ENCODE results near the gene FFAR1. TPM values are rescaled to one million over a fixed set of nuclear protein-coding genes. Genes with fewer than 3 reads are reported as not detected.

The FFAR1 gene
- total RNA-seq, 2 donors from 2014 or later: 0.42 to 0.54 TPM

DNA sequence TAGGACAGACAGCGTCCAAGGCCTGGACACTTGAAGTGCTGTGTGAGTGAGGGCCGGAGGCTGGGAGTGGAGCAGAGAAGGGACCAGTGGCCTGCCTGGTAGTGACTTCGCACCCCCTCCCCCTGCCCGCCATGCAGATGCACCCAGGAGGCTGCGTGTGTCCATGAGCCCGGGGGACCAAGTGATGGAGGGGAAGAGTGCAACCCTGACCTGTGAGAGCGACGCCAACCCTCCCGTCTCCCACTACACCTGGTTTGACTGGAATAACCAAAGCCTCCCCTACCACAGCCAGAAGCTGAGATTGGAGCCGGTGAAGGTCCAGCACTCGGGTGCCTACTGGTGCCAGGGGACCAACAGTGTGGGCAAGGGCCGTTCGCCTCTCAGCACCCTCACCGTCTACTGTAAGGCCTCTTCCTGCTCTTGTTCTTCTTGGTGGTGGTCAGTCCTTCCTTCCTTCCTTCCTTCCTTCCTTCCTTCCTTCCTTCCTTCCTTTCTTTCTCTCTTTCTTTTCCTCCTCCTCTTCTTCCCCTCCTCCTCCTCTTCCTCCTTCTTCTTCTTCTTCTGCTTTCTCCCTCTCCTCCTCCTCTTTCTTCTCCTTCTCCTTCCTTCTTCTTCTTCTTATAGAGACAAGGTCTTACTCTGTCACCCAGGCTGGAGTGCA is 6.0 kb upstream of the FFAR1 start:
- no peaks in the 10 kb centered on the region for H3K9me3 Mint-ChIP-seq
- peaks cover 13% of the 10 kb centered on the region for H3K4me1 Mint-ChIP-seq
- H3K4me3 Mint-ChIP-seq: no peak overlapping the region
- ATAC-seq (replicated peaks): no peak
- no peaks in the 10 kb centered on the region for H3K36me3 Mint-ChIP-seq (ENCODE audit: low read depth)
- peaks cover 9% of the 10 kb centered on the region for H3K27me3 Mint-ChIP-seq
- H3K27ac Mint-ChIP-seq: peak overlapping the region; percentile 25

DNA sequence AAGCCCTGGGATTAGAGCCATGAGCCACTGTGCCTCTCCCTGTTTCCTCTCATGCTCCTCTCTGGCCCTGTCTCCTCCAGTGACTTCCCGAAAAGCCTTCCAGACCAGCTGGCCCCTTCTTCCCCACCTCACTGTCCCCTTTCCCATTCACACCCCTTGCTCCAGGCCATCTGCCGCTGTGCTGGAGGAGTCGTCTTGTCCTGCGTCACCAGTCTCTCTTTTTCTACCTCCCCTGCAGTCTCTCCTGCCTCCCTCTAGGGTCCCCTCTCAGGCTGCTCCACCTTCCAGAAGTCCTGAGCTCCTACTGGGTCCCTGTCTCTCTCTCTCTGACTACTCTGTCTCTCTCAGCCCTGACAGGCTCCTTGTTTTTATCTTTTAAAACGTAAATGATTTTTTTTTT is 5.3 kb upstream of the FFAR1 start:
- Mint-ChIP-seq H3K4me3 (no peak overlapping the region), H3K36me3 (ENCODE audit: low read depth) (no peaks in the 10 kb centered on the region), H3K4me1 (peaks cover 18% of the 10 kb centered on the region), H3K9me3 (no peaks in the 10 kb centered on the region), H3K27ac (peak overlapping the region; percentile 25), H3K27me3 (peaks cover 9% of the 10 kb centered on the region)
- no peak for ATAC-seq (replicated peaks)

DNA sequence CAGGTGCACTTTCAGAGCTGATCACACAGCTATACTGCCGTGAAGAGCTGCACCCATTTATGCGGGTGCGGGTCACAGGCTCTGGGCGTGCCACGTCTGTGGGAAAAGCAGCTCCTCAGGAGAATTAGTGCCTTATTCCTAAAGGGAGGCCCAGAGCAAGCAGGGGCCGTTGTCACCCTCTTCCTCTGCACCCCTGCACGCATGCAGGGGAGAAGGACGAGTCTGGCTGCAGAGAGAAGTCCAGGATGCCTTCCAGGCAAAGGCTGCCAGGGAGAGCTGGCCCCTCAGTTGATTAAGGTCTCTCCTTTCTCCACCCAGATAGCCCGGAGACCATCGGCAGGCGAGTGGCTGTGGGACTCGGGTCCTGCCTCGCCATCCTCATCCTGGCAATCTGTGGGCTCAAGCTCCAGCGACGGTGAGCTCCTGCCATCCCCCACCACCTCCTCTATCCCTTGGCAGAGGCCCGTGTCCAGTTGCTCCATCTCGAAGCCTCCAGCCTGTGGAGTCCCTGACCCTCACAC is 3.1 kb upstream of the FFAR1 start:
- H3K9me3 Mint-ChIP-seq: no peaks in the 10 kb centered on the region
- peaks cover 11% of the 10 kb centered on the region for H3K27me3 Mint-ChIP-seq
- peaks cover 26% of the 10 kb centered on the region for H3K4me1 Mint-ChIP-seq
- no peaks in the 10 kb centered on the region for H3K36me3 Mint-ChIP-seq (ENCODE audit: low read depth)
- H3K27ac Mint-ChIP-seq: no peak overlapping the region
- no peak for ATAC-seq (replicated peaks)
- no peak overlapping the region for H3K4me3 Mint-ChIP-seq

DNA sequence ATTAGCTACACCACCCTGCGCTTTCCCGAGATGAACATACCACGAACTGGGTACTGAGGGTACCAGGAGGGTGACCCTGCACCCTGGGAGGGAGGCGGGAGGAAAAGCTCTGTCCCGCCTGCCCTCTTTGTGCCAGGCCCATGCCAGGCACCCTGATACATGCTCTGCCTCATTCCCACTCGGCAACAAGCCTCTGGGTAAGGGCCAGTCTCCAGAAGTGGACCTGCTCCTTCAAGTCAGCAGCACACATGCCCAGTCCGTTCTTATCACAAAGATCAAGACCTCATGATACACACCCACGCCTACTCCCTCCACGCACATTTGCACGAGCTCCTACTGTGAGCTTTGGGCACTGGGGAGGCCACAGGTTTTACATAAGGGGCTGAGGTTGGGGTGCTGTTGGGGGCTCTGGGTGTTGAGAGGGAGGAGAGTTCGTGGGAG is 2.0 kb upstream of the FFAR1 start:
- Mint-ChIP-seq H3K9me3 (no peaks in the 10 kb centered on the region), H3K27me3 (peaks cover 14% of the 10 kb centered on the region), H3K4me1 (peaks cover 28% of the 10 kb centered on the region), H3K4me3 (peak overlapping the region; percentile 84), H3K27ac (peak overlapping the region; percentile 96), H3K36me3 (ENCODE audit: low read depth) (no peaks in the 10 kb centered on the region)
- ATAC-seq (replicated peaks): no peak

DNA sequence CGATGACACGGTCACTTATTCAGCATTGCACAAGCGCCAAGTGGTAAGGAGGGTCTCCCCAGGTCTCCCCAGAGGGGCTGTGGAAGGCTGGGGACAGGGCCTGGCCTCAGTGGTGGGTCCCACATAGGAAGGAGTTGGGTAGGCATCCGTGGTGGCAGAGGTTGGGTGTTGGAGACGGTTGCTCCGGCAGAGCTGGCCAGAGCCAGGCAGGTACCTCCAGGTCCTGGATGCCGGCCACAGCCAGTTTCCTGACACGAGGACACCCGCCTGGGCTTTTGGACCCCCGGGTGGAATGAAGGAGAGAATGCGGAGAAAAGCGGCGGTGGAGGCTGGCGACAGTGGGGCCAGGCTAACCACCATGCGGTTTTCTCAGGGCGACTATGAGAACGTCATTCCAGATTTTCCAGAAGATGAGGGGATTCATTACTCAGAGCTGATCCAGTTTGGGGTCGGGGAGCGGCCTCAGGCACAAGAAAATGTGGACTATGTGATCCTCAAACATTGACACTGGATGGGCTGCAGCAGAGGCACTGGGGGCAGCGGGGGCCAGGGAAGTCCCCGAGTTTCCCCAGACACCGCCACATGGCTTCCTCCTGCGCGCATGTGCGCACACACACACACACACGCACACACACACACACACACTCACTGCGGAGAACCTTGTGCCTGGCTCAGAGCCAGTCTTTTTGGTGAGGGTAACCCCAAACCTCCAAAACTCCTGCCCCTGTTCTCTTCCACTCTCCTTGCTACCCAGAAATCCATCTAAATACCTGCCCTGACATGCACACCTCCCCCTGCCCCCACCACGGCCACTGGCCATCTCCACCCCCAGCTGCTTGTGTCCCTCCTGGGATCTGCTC is 1.3 kb upstream of the FFAR1 start:
- H3K4me3 Mint-ChIP-seq: peak overlapping the region; percentile 84
- peaks cover 28% of the 10 kb centered on the region for H3K4me1 Mint-ChIP-seq
- H3K27me3 Mint-ChIP-seq: peaks cover 14% of the 10 kb centered on the region
- H3K36me3 Mint-ChIP-seq (ENCODE audit: low read depth): no peaks in the 10 kb centered on the region
- H3K27ac Mint-ChIP-seq: peak overlapping the region; percentile 96
- ATAC-seq (replicated peaks): peak; percentile 54
- no peaks in the 10 kb centered on the region for H3K9me3 Mint-ChIP-seq

DNA sequence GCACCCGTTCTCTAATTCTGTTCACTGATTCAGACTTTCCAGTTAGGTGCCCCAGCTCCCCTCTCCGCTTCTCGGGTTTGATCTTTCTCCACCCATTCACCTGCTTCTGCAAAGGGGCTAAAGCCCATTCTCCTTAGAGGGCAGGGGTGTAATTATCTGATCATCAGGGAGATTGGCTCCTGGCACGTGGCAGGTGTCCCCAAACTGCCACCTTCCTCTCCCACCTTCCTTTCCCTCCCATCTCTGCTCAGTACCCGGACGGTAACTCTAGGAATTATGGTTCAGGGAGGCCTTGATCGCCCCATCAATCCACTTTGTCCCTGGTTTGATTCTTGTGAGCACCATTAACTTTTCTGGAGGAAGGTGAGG is 212 bp downstream of the FFAR1 start:
- Mint-ChIP-seq H3K4me3 (peak overlapping the region; percentile 84), H3K27ac (peak overlapping the region; percentile 96)

DNA sequence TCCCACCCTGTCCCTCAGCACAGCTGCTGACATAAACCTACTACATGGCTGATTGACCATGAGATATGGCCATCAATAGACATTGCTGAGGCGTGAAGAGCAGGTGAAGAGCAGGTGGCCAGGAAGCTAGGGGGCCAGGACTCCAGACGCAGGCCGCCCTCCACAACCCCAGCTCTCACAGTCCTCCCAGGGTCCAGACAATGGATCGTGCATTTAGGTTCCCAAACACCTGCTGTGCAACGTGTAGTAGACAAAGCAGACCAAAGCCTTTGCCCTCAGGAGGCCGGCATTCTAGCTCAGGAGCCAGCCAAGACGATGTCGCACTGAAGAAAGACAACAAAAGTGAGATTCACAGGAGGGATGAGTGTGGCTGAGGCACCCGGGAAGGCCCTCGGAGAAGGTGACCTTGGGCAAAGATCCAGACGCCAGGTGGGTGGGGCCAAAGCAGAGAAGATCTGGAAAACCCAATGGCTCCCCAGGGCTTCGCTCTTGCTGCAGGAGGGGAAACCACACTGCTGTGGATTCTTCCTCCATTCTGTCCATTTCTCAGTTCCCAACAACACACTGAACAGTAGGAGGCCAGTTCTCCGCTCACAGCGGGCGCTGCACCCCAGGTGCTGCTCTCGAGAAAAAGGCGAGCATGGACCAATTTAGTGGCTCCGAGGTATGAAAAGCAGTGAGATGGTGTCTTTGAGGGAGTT is 1.4 kb downstream of the FFAR1 start:
- Mint-ChIP-seq H3K36me3 (ENCODE audit: low read depth) (no peaks in the 10 kb centered on the region), H3K9me3 (no peaks in the 10 kb centered on the region), H3K27me3 (peaks cover 8% of the 10 kb centered on the region), H3K4me1 (peaks cover 33% of the 10 kb centered on the region), H3K4me3 (no peak overlapping the region), H3K27ac (peak overlapping the region; percentile 50)
- no peak for ATAC-seq (replicated peaks)

More for the DNA sequence above, 212 bp downstream of the FFAR1 start:
- H3K9me3 Mint-ChIP-seq: no peaks in the 10 kb centered on the region
- no peak for ATAC-seq (replicated peaks)
- peaks cover 32% of the 10 kb centered on the region for H3K4me1 Mint-ChIP-seq
- H3K27me3 Mint-ChIP-seq: peaks cover 11% of the 10 kb centered on the region
- H3K36me3 Mint-ChIP-seq (ENCODE audit: low read depth): no peaks in the 10 kb centered on the region

DNA sequence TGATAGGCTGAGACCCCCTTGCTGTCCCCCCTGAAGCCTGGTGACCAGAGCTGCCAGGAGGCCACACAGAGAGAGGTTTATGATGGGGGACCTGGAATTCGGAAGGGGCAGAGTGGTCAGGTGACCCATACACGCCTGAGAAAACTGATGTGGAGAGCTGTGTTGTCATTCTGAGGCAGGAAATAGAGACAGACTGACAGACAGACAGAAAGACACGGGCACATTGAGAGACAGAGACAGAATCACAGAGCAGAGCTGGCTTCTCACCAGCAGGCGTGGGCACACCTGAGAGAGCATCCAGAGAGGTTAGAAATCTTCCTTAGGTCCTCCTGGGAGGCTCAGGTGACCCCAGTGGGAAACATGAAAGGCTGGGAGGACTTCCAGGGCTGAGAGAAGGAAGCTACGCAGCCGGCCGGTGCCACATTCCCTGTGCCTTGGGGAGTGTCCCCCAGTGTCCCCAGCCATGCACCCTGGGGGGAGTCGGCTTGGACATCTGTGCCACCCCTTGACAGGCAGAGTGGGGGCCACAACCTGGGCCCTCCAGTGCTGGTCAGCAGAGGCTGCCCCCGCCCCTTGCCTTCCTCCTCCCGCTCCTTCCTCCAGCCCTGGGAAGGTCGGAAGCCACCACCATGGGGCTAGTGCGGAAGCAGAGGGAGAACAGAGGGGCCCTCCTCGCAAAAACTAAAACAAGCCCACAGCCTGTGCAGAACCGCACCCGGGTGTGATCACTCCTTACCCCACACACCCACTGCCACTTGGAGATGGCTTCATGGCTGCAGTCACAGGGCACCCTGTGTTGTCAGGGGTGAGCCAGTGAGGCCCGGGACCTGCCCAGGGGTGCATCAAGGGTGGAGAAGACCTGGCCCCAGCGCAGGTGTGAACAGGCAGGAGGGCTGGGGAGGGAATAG is 2.2 kb downstream of the FFAR1 start:
- Mint-ChIP-seq H3K4me3 (no peak overlapping the region), H3K36me3 (ENCODE audit: low read depth) (no peaks in the 10 kb centered on the region), H3K27ac (peak overlapping the region; percentile 50), H3K27me3 (peaks cover 8% of the 10 kb centered on the region), H3K4me1 (peaks cover 33% of the 10 kb centered on the region), H3K9me3 (no peaks in the 10 kb centered on the region)
- ATAC-seq (replicated peaks): no peak

DNA sequence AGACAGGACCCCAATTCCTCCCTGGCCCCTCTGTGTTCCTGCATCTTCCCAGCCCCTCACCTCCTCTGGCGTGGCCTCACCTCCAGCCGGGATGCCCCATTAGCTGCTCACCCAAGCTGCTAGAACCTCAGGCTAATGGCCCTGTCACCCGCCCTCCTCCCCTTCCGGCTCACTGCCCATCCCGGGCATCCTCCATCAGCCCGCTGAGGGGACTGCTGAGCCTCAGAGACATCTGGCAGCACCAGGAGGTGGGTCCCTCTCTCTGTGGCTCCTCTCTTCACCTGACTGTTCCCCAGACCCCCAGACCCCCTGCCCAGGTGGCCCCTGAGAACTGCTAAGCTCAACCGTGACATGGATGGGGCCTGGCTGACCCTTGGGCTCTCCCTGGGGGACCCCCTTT is 2.9 kb downstream of the FFAR1 start:
- peaks cover 8% of the 10 kb centered on the region for H3K27me3 Mint-ChIP-seq
- H3K4me1 Mint-ChIP-seq: peaks cover 32% of the 10 kb centered on the region
- H3K27ac Mint-ChIP-seq: no peak overlapping the region
- no peaks in the 10 kb centered on the region for H3K9me3 Mint-ChIP-seq
- no peak overlapping the region for H3K4me3 Mint-ChIP-seq
- no peaks in the 10 kb centered on the region for H3K36me3 Mint-ChIP-seq (ENCODE audit: low read depth)
- no peak for ATAC-seq (replicated peaks)

DNA sequence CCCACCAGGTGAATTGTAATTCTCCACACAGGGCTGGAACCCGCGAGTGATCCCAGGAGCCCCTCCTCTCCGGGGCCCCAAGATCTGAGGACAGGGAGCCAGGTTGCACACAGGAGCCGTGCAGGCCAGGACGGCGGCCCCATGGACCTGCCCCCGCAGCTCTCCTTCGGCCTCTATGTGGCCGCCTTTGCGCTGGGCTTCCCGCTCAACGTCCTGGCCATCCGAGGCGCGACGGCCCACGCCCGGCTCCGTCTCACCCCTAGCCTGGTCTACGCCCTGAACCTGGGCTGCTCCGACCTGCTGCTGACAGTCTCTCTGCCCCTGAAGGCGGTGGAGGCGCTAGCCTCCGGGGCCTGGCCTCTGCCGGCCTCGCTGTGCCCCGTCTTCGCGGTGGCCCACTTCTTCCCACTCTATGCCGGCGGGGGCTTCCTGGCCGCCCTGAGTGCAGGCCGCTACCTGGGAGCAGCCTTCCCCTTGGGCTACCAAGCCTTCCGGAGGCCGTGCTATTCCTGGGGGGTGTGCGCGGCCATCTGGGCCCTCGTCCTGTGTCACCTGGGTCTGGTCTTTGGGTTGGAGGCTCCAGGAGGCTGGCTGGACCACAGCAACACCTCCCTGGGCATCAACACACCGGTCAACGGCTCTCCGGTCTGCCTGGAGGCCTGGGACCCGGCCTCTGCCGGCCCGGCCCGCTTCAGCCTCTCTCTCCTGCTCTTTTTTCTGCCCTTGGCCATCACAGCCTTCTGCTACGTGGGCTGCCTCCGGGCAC is 3.9 kb downstream of the FFAR1 start:
- Mint-ChIP-seq H3K9me3 (no peaks in the 10 kb centered on the region), H3K27ac (no peak overlapping the region), H3K36me3 (ENCODE audit: low read depth) (no peaks in the 10 kb centered on the region), H3K27me3 (peaks cover 8% of the 10 kb centered on the region), H3K4me3 (no peak overlapping the region), H3K4me1 (peaks cover 22% of the 10 kb centered on the region)
- no peak for ATAC-seq (replicated peaks)

DNA sequence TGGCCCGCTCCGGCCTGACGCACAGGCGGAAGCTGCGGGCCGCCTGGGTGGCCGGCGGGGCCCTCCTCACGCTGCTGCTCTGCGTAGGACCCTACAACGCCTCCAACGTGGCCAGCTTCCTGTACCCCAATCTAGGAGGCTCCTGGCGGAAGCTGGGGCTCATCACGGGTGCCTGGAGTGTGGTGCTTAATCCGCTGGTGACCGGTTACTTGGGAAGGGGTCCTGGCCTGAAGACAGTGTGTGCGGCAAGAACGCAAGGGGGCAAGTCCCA is 4.4 kb downstream of the FFAR1 start:
- no peaks in the 10 kb centered on the region for H3K36me3 Mint-ChIP-seq (ENCODE audit: low read depth)
- ATAC-seq (replicated peaks): no peak
- H3K27ac Mint-ChIP-seq: no peak overlapping the region
- H3K27me3 Mint-ChIP-seq: peaks cover 8% of the 10 kb centered on the region
- H3K4me1 Mint-ChIP-seq: peaks cover 16% of the 10 kb centered on the region
- H3K9me3 Mint-ChIP-seq: no peaks in the 10 kb centered on the region
- H3K4me3 Mint-ChIP-seq: no peak overlapping the region

DNA sequence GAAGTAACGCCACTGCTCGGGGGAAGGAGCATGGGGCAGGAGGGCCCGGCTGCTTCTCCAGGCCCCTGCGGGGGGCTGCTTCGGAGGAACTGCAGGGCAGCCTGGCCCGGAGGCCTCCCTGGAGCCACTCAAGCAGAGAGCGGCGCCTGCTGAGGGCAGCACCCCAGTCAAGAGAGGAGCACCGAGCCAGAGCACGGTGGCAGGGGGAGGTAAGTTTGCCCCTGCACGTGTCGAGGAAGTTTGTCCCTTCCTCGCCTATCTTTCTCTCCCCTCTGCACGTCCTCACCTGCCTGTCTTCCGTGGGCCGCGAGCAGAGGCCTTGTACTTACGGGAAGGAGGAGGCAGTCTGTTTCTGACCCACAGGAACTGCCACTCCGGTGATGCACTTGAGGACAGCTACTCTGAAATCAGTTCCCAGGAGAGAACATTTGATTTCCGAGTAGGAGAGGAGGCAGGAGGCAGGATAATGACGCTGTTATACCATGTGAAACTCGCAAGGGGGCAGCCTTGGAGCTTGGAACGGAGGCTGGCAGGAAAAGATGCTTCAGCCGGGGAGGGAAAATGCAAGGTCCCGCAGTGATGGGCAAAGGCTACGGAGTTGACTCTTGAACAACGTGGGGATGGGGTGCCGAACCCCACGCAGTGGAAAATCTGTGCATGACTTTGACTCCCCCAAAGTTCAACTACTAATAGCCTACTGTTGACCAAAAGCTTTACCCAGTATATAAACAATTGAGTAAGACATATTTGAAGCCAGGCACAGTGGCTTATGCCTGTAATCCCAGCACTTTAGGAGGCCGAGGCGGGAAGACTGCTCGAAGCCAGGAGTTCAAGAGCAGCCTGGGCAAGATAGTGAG is 5.0 kb downstream of the FFAR1 start:
- Mint-ChIP-seq H3K27me3 (peaks cover 8% of the 10 kb centered on the region), H3K9me3 (no peaks in the 10 kb centered on the region), H3K27ac (peak overlapping the region; percentile 64), H3K36me3 (ENCODE audit: low read depth) (no peaks in the 10 kb centered on the region), H3K4me1 (peaks cover 15% of the 10 kb centered on the region), H3K4me3 (peak overlapping the region; percentile 48)
- peak; percentile 69 for ATAC-seq (replicated peaks)

DNA sequence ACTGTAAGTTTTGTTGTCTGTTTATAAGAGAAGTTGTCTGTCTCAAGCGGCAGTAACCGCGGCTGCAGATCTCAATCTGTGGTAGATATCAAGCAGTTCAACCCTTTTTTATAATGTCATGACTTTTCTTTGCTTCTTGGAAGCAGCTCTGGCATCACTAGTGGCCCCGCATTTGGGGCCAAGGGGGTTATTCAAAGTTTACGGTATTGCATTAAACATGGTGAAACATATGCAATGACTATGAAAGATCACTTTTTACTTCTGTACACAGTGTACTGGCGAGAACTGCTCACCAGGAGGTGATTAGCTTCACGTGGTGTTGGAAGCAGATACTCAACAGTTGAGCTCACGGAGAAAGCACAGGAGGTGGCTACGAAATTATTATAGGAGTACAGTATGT is 5.9 kb downstream of the FFAR1 start:
- Mint-ChIP-seq H3K4me3 (no peak overlapping the region), H3K9me3 (no peaks in the 10 kb centered on the region), H3K27ac (no peak overlapping the region), H3K27me3 (peaks cover 8% of the 10 kb centered on the region), H3K36me3 (ENCODE audit: low read depth) (no peaks in the 10 kb centered on the region), H3K4me1 (peaks cover 10% of the 10 kb centered on the region)
- ATAC-seq (replicated peaks): no peak

Data from activated T-helper 17 cell treated with anti-CD3 and anti-CD28 coated beads, Interleukin-2, amount 50 U/mL, for 72 hours (primary cell).